Left lung (tissue), 10 donors: ENCODE results near the gene SRP72. TPM values are rescaled to one million over a fixed set of nuclear protein-coding genes. Genes with fewer than 3 reads are reported as not detected.

ENCODE experiments used
- ATAC-seq: fragments of 200-7000 bp; cut with Tn5 transposase; one replicate; pipeline ENCODE4 v1.9.1; 2020; ENCODE audit warnings: moderate library complexity
- DNase-seq, 4 donors: peaks; one replicate each; pipeline ENCODE4 v3.0.0-alpha.2; 2013 to 2020
- H3K27ac ChIP-seq, 2 donors: fragments of 200-600 bp; sonication (generic) in 1 of 2; one replicate each; pipeline versions ENCODE4 v1.5.0 to v1.8.0; 2020 to 2021
- H3K27me3 ChIP-seq, 2 donors: fragments of 200-600 bp; sonication (generic) in 1 of 2; one replicate each; pipeline versions ENCODE4 v1.5.0 to v1.8.0; 2020 to 2021
- H3K36me3 ChIP-seq, 2 donors: fragments of 200-600 bp; sonication (generic) in 1 of 2; one replicate each; pipeline versions ENCODE4 v1.5.0 to v1.8.0; 2020 to 2021
- H3K4me1 ChIP-seq, 2 donors: fragments of 200-600 bp; one replicate each; pipeline ENCODE4 v1.8.0; 2021
- H3K4me3 ChIP-seq, 2 donors: fragments of 200-600 bp; sonication (generic) in 1 of 2; one replicate each; pipeline versions ENCODE4 v1.5.0 to v1.8.0; 2020 to 2021; ENCODE audit warnings: mild to moderate bottlenecking in 1 of 2
- H3K9me3 ChIP-seq, 2 donors: fragments of 200-600 bp; sonication (generic) in 1 of 2; one replicate each; pipeline versions ENCODE4 v1.5.0 to v1.8.0; 2020 to 2021
- intact Hi-C, 2 donors: fragments of 100-400 bp; cut with DNase I; formaldehyde crosslinking; loops; one replicate each; pipeline versions ENCODE4 v1.11.2 to v1.14.2; 2022
- polyA plus RNA-seq, 6 donors: library from polyadenylated mRNA; unstranded; fragments of 120-200 nt; gene quantifications; one replicate each; pipeline ENCODE4 v1.2.1, GENCODE V29; 2013; ENCODE audit not compliant: insufficient read length in 6 of 6
- total RNA-seq, 2 donors: library from RNA; stranded (reverse); fragmentation: NEBNext Ultra II Directional; extraction: Animal tissue kit (Norgen Biotek cat#: 25700); gene quantifications; one replicate each; pipeline ENCODE4 v1.2.1, GENCODE V29; 2021
- TF ChIP-seq, protein P1 (sequence below), 2 donors: fragments of 200-600 bp; sonication (generic) in 1 of 2; IDR thresholded peaks; one replicate each; pipeline versions ENCODE4 v1.5.0 to v1.8.0; 2021; ENCODE audit warnings: antibody characterized with exemption in 2 of 2
- donor health status: DM: no; HTN: yes; CAD: no.
- donor health status: DM: no; HTN: no; CAD: no.

Gene SRP72
- total and polyA plus RNA-seq, 8 donors = 85.3 to 136 (median 116) TPM

DNA sequence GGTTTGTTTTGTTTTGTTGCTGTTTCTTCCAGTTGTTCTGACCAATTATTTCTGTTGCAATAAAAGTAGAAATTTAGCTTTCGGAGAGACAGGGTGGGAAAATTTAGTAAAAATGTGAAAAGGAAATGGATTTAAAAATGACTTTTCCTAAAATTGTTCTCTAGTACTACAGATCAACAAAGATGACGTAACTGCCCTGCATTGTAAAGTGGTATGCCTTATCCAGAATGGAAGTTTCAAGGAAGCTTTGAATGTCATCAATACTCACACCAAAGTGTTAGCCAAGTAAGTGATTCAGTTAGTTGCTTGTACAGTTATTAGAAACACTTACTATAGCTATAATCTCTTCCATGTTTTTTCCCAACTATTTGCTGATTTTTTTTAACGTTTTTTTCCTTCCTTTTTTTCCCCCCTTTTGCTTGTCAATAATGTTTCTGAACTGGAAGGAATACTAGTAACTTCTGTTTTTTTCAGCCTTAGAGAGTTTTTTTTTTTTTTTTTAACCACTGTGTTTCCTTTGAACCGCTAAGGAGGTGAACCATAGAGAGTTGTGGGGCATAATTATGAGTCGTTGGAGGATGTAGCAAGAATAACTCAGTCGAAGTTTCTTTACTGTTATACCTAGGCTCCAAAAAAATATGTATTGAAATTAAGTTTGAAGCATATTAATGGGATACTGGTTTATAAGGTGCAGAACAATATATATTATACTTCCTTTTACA lies 2.2 kb downstream of the SRP72 start:
- Histone ChIP-seq H3K27me3 (no peaks in the 10 kb centered on the region), H3K4me3 (no peak overlapping the region), H3K27ac (no peak overlapping the region), H3K9me3 (no peaks in the 10 kb centered on the region), H3K4me1 (peaks cover 24 to 41% of the 10 kb centered on the region in 2 donors), H3K36me3 (peaks cover 0 to 45% of the 10 kb centered on the region in 2 donors)
- ATAC-seq (no peak), DNase-seq (no peak)
- intact Hi-C loops = no loop called here
- TF ChIP-seq, protein P1, sequence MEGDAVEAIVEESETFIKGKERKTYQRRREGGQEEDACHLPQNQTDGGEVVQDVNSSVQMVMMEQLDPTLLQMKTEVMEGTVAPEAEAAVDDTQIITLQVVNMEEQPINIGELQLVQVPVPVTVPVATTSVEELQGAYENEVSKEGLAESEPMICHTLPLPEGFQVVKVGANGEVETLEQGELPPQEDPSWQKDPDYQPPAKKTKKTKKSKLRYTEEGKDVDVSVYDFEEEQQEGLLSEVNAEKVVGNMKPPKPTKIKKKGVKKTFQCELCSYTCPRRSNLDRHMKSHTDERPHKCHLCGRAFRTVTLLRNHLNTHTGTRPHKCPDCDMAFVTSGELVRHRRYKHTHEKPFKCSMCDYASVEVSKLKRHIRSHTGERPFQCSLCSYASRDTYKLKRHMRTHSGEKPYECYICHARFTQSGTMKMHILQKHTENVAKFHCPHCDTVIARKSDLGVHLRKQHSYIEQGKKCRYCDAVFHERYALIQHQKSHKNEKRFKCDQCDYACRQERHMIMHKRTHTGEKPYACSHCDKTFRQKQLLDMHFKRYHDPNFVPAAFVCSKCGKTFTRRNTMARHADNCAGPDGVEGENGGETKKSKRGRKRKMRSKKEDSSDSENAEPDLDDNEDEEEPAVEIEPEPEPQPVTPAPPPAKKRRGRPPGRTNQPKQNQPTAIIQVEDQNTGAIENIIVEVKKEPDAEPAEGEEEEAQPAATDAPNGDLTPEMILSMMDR (IDR thresholded peaks at IDR 0.05) = no peak

DNA sequence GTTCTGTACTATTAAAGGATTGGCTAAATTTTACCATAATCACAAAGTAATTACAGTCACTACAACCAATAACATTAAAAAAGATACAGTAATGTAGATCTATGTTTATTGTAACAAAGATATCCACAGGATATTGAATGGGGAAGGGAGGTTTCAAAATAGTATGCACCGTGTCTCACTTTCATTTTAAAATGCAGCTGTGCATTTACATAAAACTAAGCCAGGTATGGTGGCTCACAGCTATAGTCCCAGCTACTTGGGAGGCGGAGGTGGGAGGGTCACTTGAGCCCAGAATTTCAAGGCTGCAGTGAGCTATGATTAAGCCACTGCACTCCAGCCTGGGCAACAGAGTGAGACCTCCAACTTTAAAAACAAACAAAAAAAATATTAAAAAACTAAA lies 8.5 kb downstream of the SRP72 start:
- Histone ChIP-seq H3K27ac (no peak overlapping the region), H3K4me3 (no peak overlapping the region), H3K36me3 (peaks cover 0 to 100% of the 10 kb centered on the region in 2 donors), H3K9me3 (no peaks in the 10 kb centered on the region), H3K4me1 (no peaks in the 10 kb centered on the region), H3K27me3 (no peaks in the 10 kb centered on the region)
- DNase-seq (no peak), ATAC-seq (no peak)
- TF ChIP-seq, protein P1 (IDR thresholded peaks at IDR 0.05) = no peak
- intact Hi-C loops = no loop called here

DNA sequence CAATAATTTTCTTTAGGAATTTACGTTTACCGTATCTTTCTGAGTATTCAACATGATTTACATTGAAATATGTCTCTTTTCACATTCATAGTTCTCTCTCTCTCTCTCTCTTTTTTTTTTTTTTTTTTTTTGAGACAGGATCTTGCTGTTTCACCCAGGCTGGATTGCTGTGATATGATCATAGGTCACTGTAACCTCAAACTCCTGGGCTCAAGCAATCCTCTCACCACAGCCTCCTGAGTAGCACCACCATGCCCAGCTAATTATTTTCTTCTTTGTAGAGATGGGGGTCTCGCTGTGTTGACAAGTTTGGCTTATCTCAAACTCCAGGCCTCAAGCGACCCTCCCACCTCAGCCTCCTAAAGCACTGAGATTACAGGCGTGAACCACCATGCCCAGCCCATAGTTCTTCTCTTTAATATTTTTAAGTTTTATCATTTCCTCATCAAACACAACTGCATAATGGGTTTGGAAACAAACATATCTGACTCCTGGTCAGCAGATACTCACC lies 9.8 kb downstream of the SRP72 start:
- no peak for DNase-seq
- Histone ChIP-seq H3K27ac (no peak overlapping the region), H3K4me3 (no peak overlapping the region), H3K4me1 (no peaks in the 10 kb centered on the region), H3K36me3 (peaks cover 0 to 98% of the 10 kb centered on the region in 2 donors), H3K9me3 (no peaks in the 10 kb centered on the region), H3K27me3 (no peaks in the 10 kb centered on the region)
- TF ChIP-seq, protein P1 (IDR thresholded peaks at IDR 0.05) = no peak
- no peak for ATAC-seq
- intact Hi-C loops = no loop called here

DNA sequence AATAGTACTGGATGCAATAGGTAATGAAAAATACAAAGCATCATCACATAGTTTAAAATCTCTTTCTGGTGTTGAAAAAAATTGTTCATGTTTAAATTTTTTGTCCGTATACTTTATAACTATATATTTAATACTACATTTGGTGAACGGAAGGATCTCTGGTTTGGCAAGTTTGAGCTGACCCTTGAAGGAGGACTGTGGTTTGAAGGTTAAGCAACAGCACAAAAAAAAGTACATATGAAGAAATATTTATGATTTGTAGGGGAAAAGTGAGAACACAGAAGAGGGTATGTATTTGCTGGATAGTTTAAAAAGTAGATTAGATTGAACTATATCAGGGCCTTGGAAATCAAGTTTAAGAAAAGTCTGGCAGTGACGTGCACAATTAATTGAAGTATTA lies 13.3 kb downstream of the SRP72 start:
- peaks cover 0 to 98% of the 10 kb centered on the region in 2 donors for H3K36me3 ChIP-seq
- TF ChIP-seq, protein P1 (IDR thresholded peaks at IDR 0.05) = no peak
- H3K27ac ChIP-seq = no peak overlapping the region
- no peaks in the 10 kb centered on the region for H3K27me3 ChIP-seq
- intact Hi-C loops = no loop called here
- DNase-seq (no peak), ATAC-seq (no peak)
- H3K4me1 ChIP-seq = no peaks in the 10 kb centered on the region
- H3K4me3 ChIP-seq = no peak overlapping the region
- H3K9me3 ChIP-seq = no peaks in the 10 kb centered on the region

DNA sequence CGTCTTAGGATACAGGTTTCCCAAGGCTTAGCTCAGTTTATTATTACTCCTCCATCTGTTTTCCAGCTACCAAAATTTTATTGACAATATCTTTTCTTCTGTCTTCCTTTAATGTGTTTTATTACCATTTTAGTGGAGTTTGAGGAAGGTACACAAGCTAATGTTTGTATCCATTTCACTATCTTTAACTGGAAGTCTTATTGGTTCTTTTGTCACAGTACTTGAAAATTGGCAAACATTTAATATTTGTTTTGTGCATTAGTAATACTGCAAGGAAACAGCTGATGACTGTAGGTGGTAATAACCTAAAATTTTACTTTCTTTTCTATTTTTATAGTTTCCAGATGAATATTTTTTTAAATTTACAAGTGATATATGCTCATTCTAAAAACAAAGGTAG lies 28.8 kb downstream of the SRP72 start:
- DNase-seq = no peak
- no peak overlapping the region for H3K4me3 ChIP-seq
- TF ChIP-seq, protein P1 (IDR thresholded peaks at IDR 0.05) = no peak
- no peaks in the 10 kb centered on the region for H3K9me3 ChIP-seq
- no peaks in the 10 kb centered on the region for H3K4me1 ChIP-seq
- H3K27ac ChIP-seq = no peak overlapping the region
- no peaks in the 10 kb centered on the region for H3K27me3 ChIP-seq
- peaks cover 0 to 96% of the 10 kb centered on the region in 2 donors for H3K36me3 ChIP-seq
- ATAC-seq = no peak
- intact Hi-C loops = no loop called here
